Measurements from ENCODE around the gene TRIO.

DNA sequence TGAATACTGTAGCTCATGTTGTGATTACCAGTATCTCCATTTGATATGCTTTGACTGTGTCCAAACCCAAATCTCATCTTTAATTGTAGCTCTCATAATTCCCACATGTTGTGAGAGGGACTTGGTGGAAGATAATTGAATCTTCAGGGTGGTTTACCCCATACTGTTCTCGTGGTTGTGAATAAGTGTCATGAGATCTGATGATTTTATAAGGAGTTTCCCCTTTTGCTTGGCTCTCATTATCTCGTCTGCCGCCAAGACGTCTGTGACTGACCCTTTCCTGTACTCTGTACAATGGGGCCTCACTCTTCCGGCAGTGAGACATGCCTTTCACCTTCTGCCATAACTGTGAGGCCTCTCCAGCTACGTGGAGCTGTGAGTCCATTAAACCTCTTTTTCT lies 59.3 kb downstream of the TRIO start:
- TF ChIP-seq ZFP30 (CRISPR knock-in tag; IDR thresholded peaks at IDR 0.05) (no peak), ZNF565 (CRISPR knock-in tag; conservative IDR thresholded peaks at IDR 0.05; ENCODE audit: low read depth) (no peak)
